GM18870 (cell line): Measurements from ENCODE around the gene FBXW4.

Experiments
- ATAC-seq: cut with Tn5 transposase; IDR thresholded peaks from one replicate; pipeline ENCODE4 v1.9.1; 2021; ENCODE audit warnings: moderate library complexity; ENCODE audit not compliant: unreplicated experiment

FBXW4 gene

GRCh38 chr10:101588879-101589278 lies 106.1 kb downstream of the FBXW4 start:
- ATAC-seq: no peak

GRCh38 chr10:101587725-101588653 lies 107.0 kb downstream of the FBXW4 start, which contains the start of the genes DPCD and POLL:
Gene DPCD, plus strand, starts transcription at chr10:101588321. Its CDS starts 16 bp downstream, at chr10:101588337.
Gene POLL, minus strand, starts transcription at chr10:101588257. Its CDS starts 897 bp downstream, at chr10:101587360.
- ATAC-seq: peak; percentile 93

- ATAC-seq: no peak
Observed at GRCh38 chr10:101585841-101586240, 109.1 kb downstream of the FBXW4 start.

GRCh38 chr10:101580486-101581399 lies 114.2 kb downstream of the FBXW4 start:
- ATAC-seq: no peak

GRCh38 chr10:101579516-101579870 lies 115.5 kb downstream of the FBXW4 start:
- ATAC-seq: no peak

- no peak for ATAC-seq
Observed at GRCh38 chr10:101578803-101579515, 116.0 kb downstream of the FBXW4 start.

GRCh38 chr10:101578192-101578591 lies 116.8 kb downstream of the FBXW4 start:
- ATAC-seq: no peak

- ATAC-seq: no peak
Observed at GRCh38 chr10:101577121-101577871, 117.7 kb downstream of the FBXW4 start.

- ATAC-seq: no peak
Observed at GRCh38 chr10:101576211-101576863, 118.6 kb downstream of the FBXW4 start.

- ATAC-seq: no peak
Observed at GRCh38 chr10:101575580-101576210, 119.3 kb downstream of the FBXW4 start.

- ATAC-seq: no peak
Observed at GRCh38 chr10:101575091-101575490, 119.9 kb downstream of the FBXW4 start.

- ATAC-seq: no peak
Observed at GRCh38 chr10:101573885-101574753, 120.9 kb downstream of the FBXW4 start.

- no peak for ATAC-seq
Observed at GRCh38 chr10:101572785-101573184, 122.2 kb downstream of the FBXW4 start.

GRCh38 chr10:101572126-101572525 lies 122.8 kb downstream of the FBXW4 start:
- ATAC-seq: no peak

GRCh38 chr10:101571271-101571925 lies 123.6 kb downstream of the FBXW4 start:
- ATAC-seq: no peak

- ATAC-seq: no peak
Observed at GRCh38 chr10:101570428-101571270, 124.3 kb downstream of the FBXW4 start.
